ENCODE measurements around the gene BTNL8. TPM values are rescaled to one million over a fixed set of nuclear protein-coding genes. Genes with fewer than 3 reads are reported as not detected.
"Not testable (repeated sequence)": the region's sequence is repeated elsewhere in the genome, so short reads cannot be mapped to it uniquely, and the experiment has no call there.

BTNL8 gene
- total RNA-seq, 1 donor from 2014 or later = not detected

GRCh38 chr5:180875860-180876426 is 23.0 kb upstream of the BTNL8 start:
- TF ChIP-seq CTCF (conservative IDR thresholded peaks at IDR 0.05; ENCODE audit: low read depth, low read length) = no peak
- no peak for DNase-seq (ENCODE audit: low read depth)
- H3K4me3 ChIP-seq (ENCODE audit: low read depth, low read length) = no peak overlapping the region

- H3K4me3 ChIP-seq (ENCODE audit: low read depth, low read length); DNase-seq (ENCODE audit: low read depth): not testable (repeated sequence)
These were observed 13.0 kb upstream of the BTNL8 start for GRCh38 chr5:180885845-180886529.

- DNase-seq (ENCODE audit: low read depth) = no peak
- no peak for TF ChIP-seq CTCF (conservative IDR thresholded peaks at IDR 0.05; ENCODE audit: low read depth, low read length)
- H3K4me3 ChIP-seq (ENCODE audit: low read depth, low read length) = no peak overlapping the region
These were observed 9.6 kb upstream of the BTNL8 start for GRCh38 chr5:180889381-180889780.

- not testable (repeated sequence) for H3K4me3 ChIP-seq (ENCODE audit: low read depth, low read length); DNase-seq (ENCODE audit: low read depth)
These were observed 3.6 kb upstream of the BTNL8 start for GRCh38 chr5:180895330-180895729.

GRCh38 chr5:180900178-180900577 is 1.2 kb downstream of the BTNL8 start:
- H3K4me3 ChIP-seq (ENCODE audit: low read depth, low read length) = no peak overlapping the region
- no peak for TF ChIP-seq CTCF (conservative IDR thresholded peaks at IDR 0.05; ENCODE audit: low read depth, low read length)
- DNase-seq (ENCODE audit: low read depth) = no peak

- no peak overlapping the region for H3K4me3 ChIP-seq (ENCODE audit: low read depth, low read length)
- no peak for TF ChIP-seq CTCF (conservative IDR thresholded peaks at IDR 0.05; ENCODE audit: low read depth, low read length)
- no peak for DNase-seq (ENCODE audit: low read depth)
These were observed 2.5 kb downstream of the BTNL8 start for GRCh38 chr5:180901319-180902009.

GRCh38 chr5:180908400-180908799 is 9.4 kb downstream of the BTNL8 start:
- no peak for TF ChIP-seq CTCF (conservative IDR thresholded peaks at IDR 0.05; ENCODE audit: low read depth, low read length)
- no peak for DNase-seq (ENCODE audit: low read depth)
- no peak overlapping the region for H3K4me3 ChIP-seq (ENCODE audit: low read depth, low read length)
